Activated CD4-positive, CD25-positive, alpha-beta regulatory T cell treated with anti-CD3 and anti-CD28 coated beads, Interleukin-2, amount 50 U/mL, for 16 hours (primary cell): Measurements from ENCODE around the gene LRRC25.

Experiments
- DNase-seq: peaks from one replicate; pipeline ENCODE4 v3.0.0-alpha.2; 2020; ENCODE audit warnings: low read depth, low spot score

LRRC25 gene

GRCh38 chr19:18397242-18398202 lies at the start of gene LRRC25:
LRRC25 (minus strand) TSS chr19:18397622; CDS start chr19:18396963, 659 bp downstream.
- no peak for DNase-seq

GRCh38 chr19:18446811-18447359 lies 49.5 kb upstream of the LRRC25 start:
- DNase-seq: no peak

GRCh38 chr19:18446145-18446810 lies 48.9 kb upstream of the LRRC25 start:
- no peak for DNase-seq

- no peak for DNase-seq
Measured at GRCh38 chr19:18445262-18445948, 48.0 kb upstream of the LRRC25 start.

GRCh38 chr19:18444513-18444912 lies 47.1 kb upstream of the LRRC25 start:
- no peak for DNase-seq

- no peak for DNase-seq
Measured at GRCh38 chr19:18443831-18444230, 46.4 kb upstream of the LRRC25 start.

GRCh38 chr19:18443406-18443805 lies 46.0 kb upstream of the LRRC25 start:
- DNase-seq: no peak

- no peak for DNase-seq
Measured at GRCh38 chr19:18442941-18443340, 45.5 kb upstream of the LRRC25 start.

- no peak for DNase-seq
Measured at GRCh38 chr19:18441804-18442788, 44.7 kb upstream of the LRRC25 start.

- DNase-seq: no peak
Measured at GRCh38 chr19:18440936-18441803, 43.7 kb upstream of the LRRC25 start.

- DNase-seq: no peak
Measured at GRCh38 chr19:18440415-18440877, 43.0 kb upstream of the LRRC25 start.

- DNase-seq: no peak
Measured at GRCh38 chr19:18439910-18440237, 42.5 kb upstream of the LRRC25 start.

GRCh38 chr19:18439025-18439909 lies 41.8 kb upstream of the LRRC25 start:
- no peak for DNase-seq

GRCh38 chr19:18438331-18439024 lies 41.1 kb upstream of the LRRC25 start:
- no peak for DNase-seq

- no peak for DNase-seq
Measured at GRCh38 chr19:18437491-18438330, 40.3 kb upstream of the LRRC25 start, which contains the start of gene ISYNA1. ISYNA1 (minus strand) TSS chr19:18438133; CDS start chr19:18437979, 154 bp downstream.

- DNase-seq: no peak
Measured at GRCh38 chr19:18436671-18437490, 39.5 kb upstream of the LRRC25 start.
